IMR-90 (cell line): ENCODE measurements around the gene DTX3L. TPM values are rescaled to one million over a fixed set of nuclear protein-coding genes. Genes with fewer than 3 reads are reported as not detected.

Experiments
- ATAC-seq: fragments of 200-7000 bp; cut with Tn5 transposase; 2 replicates; pipeline ENCODE4 v1.9.1; 2020; ENCODE audit warnings: low read depth, mild to moderate bottlenecking, moderate library complexity
- BruUV-seq: library from RNA; stranded (reverse); fragments of 400-500 nt; replicated peaks from 2 replicates; lab custom pipeline; 2021; lab: Mats Ljungman, UMichigan
- CTCF ChIA-PET: fragments of 300-600 bp; formaldehyde crosslinking; extraction: SDS; loops from one replicate; lab custom pipeline; 2021; ENCODE audit warnings: antibody characterized with exemption; lab: Yijun Ruan, JAX
- POLR2A ChIA-PET: fragments of 300-600 bp; sonication (Branson Sonifier 250); formaldehyde crosslinking; loops from one replicate; lab custom pipeline; 2022; ENCODE audit warnings: antibody characterized with exemption; ENCODE audit not compliant: unreplicated experiment; lab: Charles Lee
- DNase-seq: peaks from one replicate; pipeline ENCODE4 v3.0.0; 2013
- H2AFZ ChIP-seq: replicated peaks from 2 replicates; pipeline ENCODE3; 2013; ENCODE audit warnings: low read length, mild to moderate bottlenecking; ENCODE audit not compliant: poor library complexity
- H2AK5ac ChIP-seq: 2 replicates; pipeline ENCODE4 v1.6.1; 2013; ENCODE audit warnings: low read depth, low read length, inconsistent platforms
- H2AK9ac ChIP-seq: replicated peaks from 2 replicates; pipeline ENCODE3; 2013; ENCODE audit warnings: mild to moderate bottlenecking, low read depth, low read length, moderate library complexity; ENCODE audit not compliant: poor library complexity
- H2BK120ac ChIP-seq: 2 replicates; pipeline ENCODE4 v1.6.1; 2013; ENCODE audit warnings: low read depth, low read length, inconsistent platforms
- H2BK15ac ChIP-seq: 3 replicates; pipeline ENCODE4 v1.6.1; 2013; ENCODE audit warnings: low read depth, low read length, inconsistent platforms
- H2BK20ac ChIP-seq: 2 replicates; pipeline ENCODE4 v1.6.1; 2013; ENCODE audit warnings: low read depth, mild to moderate bottlenecking, inconsistent platforms, low read length, moderate library complexity
- H2BK5ac ChIP-seq: 2 replicates; pipeline ENCODE4 v1.6.1; 2013; ENCODE audit warnings: mild to moderate bottlenecking, low read depth, low read length, inconsistent platforms; ENCODE audit not compliant: poor library complexity, severe bottlenecking
- H3K14ac ChIP-seq: replicated peaks from 2 replicates; pipeline ENCODE4 v1.6.1; 2013; ENCODE audit warnings: low read depth, low read length, inconsistent platforms
- H3K18ac ChIP-seq: 2 replicates; pipeline ENCODE4 v1.6.1; 2013; ENCODE audit warnings: low read depth, low read length, control low read depth
- H3K23ac ChIP-seq: 2 replicates; pipeline ENCODE4 v1.6.1; 2013; ENCODE audit warnings: low read depth, low read length, inconsistent platforms
- H3K27ac ChIP-seq: 2 replicates; pipeline ENCODE4 v1.5.1; 2013; ENCODE audit warnings: mild to moderate bottlenecking, control low read depth, low read length; ENCODE audit not compliant: insufficient read depth
- H3K27me3 ChIP-seq: 2 replicates; pipeline ENCODE4 v1.6.1; 2013; ENCODE audit warnings: low read length; ENCODE audit not compliant: control insufficient read depth, insufficient read depth
- H3K36me3 ChIP-seq: 2 replicates; pipeline ENCODE4 v1.6.1; 2013; ENCODE audit warnings: low read length, mixed read lengths; ENCODE audit not compliant: control insufficient read depth, insufficient read depth
- H3K4ac ChIP-seq: 2 replicates; pipeline ENCODE4 v1.6.1; 2013; ENCODE audit warnings: low read depth, low read length, inconsistent platforms
- H3K4me1 ChIP-seq: 2 replicates; pipeline ENCODE4 v1.6.1; 2013; ENCODE audit warnings: low read length, mixed read lengths; ENCODE audit not compliant: control insufficient read depth, insufficient read depth
- H3K4me2 ChIP-seq: 2 replicates; pipeline ENCODE4 v1.6.1; 2013; ENCODE audit warnings: low read depth, mild to moderate bottlenecking, control low read depth, low read length, moderate library complexity
- H3K4me3 ChIP-seq: 2 replicates; pipeline ENCODE4 v1.5.1; 2013; ENCODE audit warnings: low read depth, mild to moderate bottlenecking, control low read depth, low read length, moderate library complexity; ENCODE audit not compliant: insufficient read depth
- H3K56ac ChIP-seq: 2 replicates; pipeline ENCODE4 v1.6.1; 2013; ENCODE audit warnings: low read length, inconsistent platforms; ENCODE audit not compliant: insufficient read depth; ENCODE audit errors: extremely low read depth
- H3K79me1 ChIP-seq, 2 experiments: 2 replicates each; pipeline ENCODE4 v1.6.1; 2013; ENCODE audit warnings: low read length in 2 of 2, inconsistent platforms in 1 of 2, low read depth in 1 of 2
- H3K9ac ChIP-seq: 2 replicates; pipeline ENCODE4 v1.6.1; 2013; ENCODE audit warnings: low read depth, low read length, control low read depth
- H3K9me1 ChIP-seq: 2 replicates; pipeline ENCODE4 v1.6.1; 2013; ENCODE audit warnings: low read length, inconsistent platforms; ENCODE audit not compliant: insufficient read depth
- H3K9me3 ChIP-seq: 2 replicates; pipeline ENCODE4 v1.6.1; 2013; ENCODE audit warnings: low read length; ENCODE audit not compliant: control insufficient read depth, insufficient read depth
- H4K20me1 ChIP-seq: 2 replicates; pipeline ENCODE4 v1.6.1; 2013; ENCODE audit warnings: low read length, inconsistent platforms; ENCODE audit not compliant: insufficient read depth
- H4K5ac ChIP-seq: 2 replicates; pipeline ENCODE4 v1.6.1; 2013; ENCODE audit warnings: mild to moderate bottlenecking, low read depth, low read length, control low read depth
- H4K8ac ChIP-seq, 2 experiments: 2 replicates each; pipeline ENCODE4 v1.6.1; 2013; ENCODE audit warnings: low read depth in 2 of 2, low read length in 2 of 2, control low read depth in 1 of 2, inconsistent platforms in 1 of 2
- H4K91ac ChIP-seq: 2 replicates; pipeline ENCODE4 v1.6.1; 2013; ENCODE audit warnings: low read depth, low read length, inconsistent platforms; ENCODE audit not compliant: insufficient read depth
- CEBPB ChIP-seq: IDR thresholded peaks from 2 replicates; pipeline ENCODE4 v1.6.1; 2012; ENCODE audit warnings: low read depth, low read length, improper control_type of control experiment
- FOS ChIP-seq: fragments of 150-350 bp; IDR thresholded peaks from 2 replicates; pipeline ENCODE4 v1.6.1; 2016; ENCODE audit warnings: low read depth, low read length
- MAFK ChIP-seq: IDR thresholded peaks from 2 replicates; pipeline ENCODE4 v1.6.1; 2012; ENCODE audit warnings: low read depth, low read length, improper control_type of control experiment
- NFE2L2 ChIP-seq: fragments of 150-350 bp; IDR thresholded peaks from 2 replicates; pipeline ENCODE4 v1.6.1; 2016; ENCODE audit warnings: low read depth, mild to moderate bottlenecking, low read length
- POLR2A ChIP-seq: IDR thresholded peaks from 2 replicates; pipeline ENCODE4 v1.6.1; 2012; ENCODE audit warnings: mild to moderate bottlenecking, low read depth, low read length
- RAD21 ChIP-seq: IDR thresholded peaks from 2 replicates; pipeline ENCODE4 v1.6.1; 2012; ENCODE audit warnings: low read length, improper control_type of control experiment
- WGBS, 2 experiments: methylation state at CpG; one replicate each; pipeline versions ENCODE4 v1.1.5 to v1.1.7; 2013; ENCODE audit warnings: missing lambda C conversion rate in 2 of 2; ENCODE audit not compliant: insufficient read length in 1 of 2; ENCODE audit errors: extremely low coverage in 2 of 2; 5-methylcytosine and 5-hydroxymethylcytosine counted together
- dilution Hi-C: fragments of 300-500 bp; cut with HindIII; formaldehyde crosslinking; loops from one replicate; pipeline ENCODE4 v1.14.3; 2018; ENCODE audit warnings: low sequenced_read_pairs; ENCODE audit not compliant: unreplicated experiment
- in situ Hi-C: fragments of 300-500 bp; cut with MboI; formaldehyde crosslinking; loops from 3 replicates; pipeline ENCODE4 v1.14.3; 2019; ENCODE audit warnings: low sequenced_read_pairs, inconsistent platforms, mixed read lengths
- intact Hi-C: fragments of 100-400 bp; cut with micrococcal nuclease; formaldehyde crosslinking; loops from 2 replicates; pipeline ENCODE4 v1.10.0; 2022
- polyA plus RNA-seq, 3 experiments: library from polyadenylated mRNA; depleted of rRNA; stranded (reverse); fragments of >200 nt; gene quantifications; 2 replicates each; pipeline ENCODE4 v1.2.3, GENCODE V29; 2012; ENCODE audit warnings: low replicate concordance in 1 of 3
- total RNA-seq: library from RNA; depleted of rRNA; stranded (reverse); fragments of >200 nt; gene quantifications from 2 replicates; pipeline ENCODE4 v1.2.3, GENCODE V29; 2012
- TF ChIP-seq, protein P1 (sequence below): conservative IDR thresholded peaks from 2 replicates; pipeline ENCODE4 v1.5.1; 2012; ENCODE audit warnings: mild to moderate bottlenecking, low read depth, low read length, improper control_type of control experiment

DTX3L gene
- total and polyA plus RNA-seq, 2 of the 4 experiments (the other 2 are of a cell fraction): 4.1 to 7.9 TPM

DNA sequence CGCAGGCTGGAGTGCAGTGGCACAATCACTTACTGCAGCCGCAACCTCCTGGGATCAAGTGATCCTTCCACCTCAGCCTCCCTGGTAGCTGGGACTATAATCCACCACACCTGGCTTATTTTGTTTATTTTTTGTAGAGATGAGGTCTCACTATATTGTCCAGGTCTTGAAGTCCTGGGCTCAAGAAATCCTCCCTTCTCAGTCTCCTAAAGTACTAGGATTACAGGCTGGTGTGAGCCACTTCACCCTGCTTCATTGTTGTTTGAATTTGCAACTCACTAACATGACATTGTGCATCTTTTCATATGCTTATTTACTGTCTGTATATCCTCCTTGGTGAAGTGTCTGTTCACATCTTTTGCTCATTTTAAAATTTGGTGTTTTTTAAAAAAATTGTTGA lies 23.4 kb downstream of the DTX3L start:
- Histone ChIP-seq H4K5ac (no peak overlapping the region), H4K20me1 (no peaks in the 10 kb centered on the region), H3K14ac (no peak overlapping the region), H2BK20ac (no peak overlapping the region), H4K91ac (no peak overlapping the region), H4K8ac (no peak overlapping the region), H3K27me3 (no peaks in the 10 kb centered on the region), H2AK9ac (no peak overlapping the region), H3K23ac (no peak overlapping the region), H3K9ac (no peak overlapping the region), H3K18ac (no peak overlapping the region), H3K56ac (no peak overlapping the region), H2BK15ac (no peak overlapping the region), H3K9me1 (no peaks in the 10 kb centered on the region), H3K36me3 (no peaks in the 10 kb centered on the region), H3K9me3 (0 out of 2 replicates have a peak, but pooled peaks cover 2% of the 10 kb centered on the region), H3K27ac (no peak overlapping the region), H2BK5ac (no peak overlapping the region), H3K4ac (no peak overlapping the region), H3K4me2 (no peak overlapping the region), H2AK5ac (no peak overlapping the region), H2AFZ (no peak overlapping the region), H3K79me1 (no peaks in the 10 kb centered on the region), H3K4me3 (no peak overlapping the region), H3K4me1 (no peaks in the 10 kb centered on the region), H2BK120ac (no peak overlapping the region)
- TF ChIP-seq MAFK (no peak), NFE2L2 (no peak), RAD21 (no peak), CEBPB (no peak), POLR2A (no peak), FOS (no peak)
- TF ChIP-seq, protein P1, sequence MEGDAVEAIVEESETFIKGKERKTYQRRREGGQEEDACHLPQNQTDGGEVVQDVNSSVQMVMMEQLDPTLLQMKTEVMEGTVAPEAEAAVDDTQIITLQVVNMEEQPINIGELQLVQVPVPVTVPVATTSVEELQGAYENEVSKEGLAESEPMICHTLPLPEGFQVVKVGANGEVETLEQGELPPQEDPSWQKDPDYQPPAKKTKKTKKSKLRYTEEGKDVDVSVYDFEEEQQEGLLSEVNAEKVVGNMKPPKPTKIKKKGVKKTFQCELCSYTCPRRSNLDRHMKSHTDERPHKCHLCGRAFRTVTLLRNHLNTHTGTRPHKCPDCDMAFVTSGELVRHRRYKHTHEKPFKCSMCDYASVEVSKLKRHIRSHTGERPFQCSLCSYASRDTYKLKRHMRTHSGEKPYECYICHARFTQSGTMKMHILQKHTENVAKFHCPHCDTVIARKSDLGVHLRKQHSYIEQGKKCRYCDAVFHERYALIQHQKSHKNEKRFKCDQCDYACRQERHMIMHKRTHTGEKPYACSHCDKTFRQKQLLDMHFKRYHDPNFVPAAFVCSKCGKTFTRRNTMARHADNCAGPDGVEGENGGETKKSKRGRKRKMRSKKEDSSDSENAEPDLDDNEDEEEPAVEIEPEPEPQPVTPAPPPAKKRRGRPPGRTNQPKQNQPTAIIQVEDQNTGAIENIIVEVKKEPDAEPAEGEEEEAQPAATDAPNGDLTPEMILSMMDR: no peak
- BruUV-seq: no TSS peak
- dilution Hi-C loops: no loop called here
- in situ Hi-C loops: no loop called here
- ChIA-PET CTCF (no interaction called here), POLR2A (interaction anchor here (1.0 kb wide), 1 partner anchor 9 kb away, joined by 5 read pairs; no protein-coding TSS in a partner anchor)
- ATAC-seq: no peak
- WGBS, 2 experiments: no CpG with 5 or more reads among the region's 2 CpGs
- intact Hi-C loops: loop anchor here (5.0 kb wide), 1 partner anchor 55 kb away; no protein-coding TSS in a partner anchor
- DNase-seq: no peak
